Small intestine (tissue), 16 donors: ENCODE data around the gene TBCEL. TPM values are rescaled to one million over a fixed set of nuclear protein-coding genes. Genes with fewer than 3 reads are reported as not detected.

Experiments used
- DNase-seq, 2 donors: peaks; one replicate each; pipeline versions ENCODE4 v3.0.0 to v3.0.0-alpha.2; 2013
- FAIRE-seq: peaks from 2 replicates; lab custom pipeline; 2012; peaks lifted over from hg19 to GRCh38; lab: Jason Lieb, UNC
- H3K27ac ChIP-seq, 3 donors: one replicate each; pipeline ENCODE4 v1.5.1; 2013; ENCODE audit warnings: low read length in 2 of 3, mild to moderate bottlenecking in 2 of 3, control low read depth in 1 of 3, inconsistent platforms in 1 of 3, low read depth in 1 of 3, moderate library complexity in 1 of 3
- H3K27me3 ChIP-seq, 3 donors: one replicate each; pipeline ENCODE4 v1.6.1; 2013; ENCODE audit warnings: low read length in 3 of 3, inconsistent platforms in 1 of 3; ENCODE audit not compliant: control insufficient read depth in 3 of 3, insufficient read depth in 3 of 3
- H3K36me3 ChIP-seq, 3 donors: one replicate each; pipeline ENCODE4 v1.6.1; 2013; ENCODE audit warnings: low read length in 3 of 3, inconsistent platforms in 1 of 3, low read depth in 1 of 3, mild to moderate bottlenecking in 1 of 3, moderate library complexity in 1 of 3; ENCODE audit not compliant: control insufficient read depth in 3 of 3, insufficient read depth in 2 of 3
- H3K4me1 ChIP-seq, 3 donors: one replicate each; pipeline ENCODE4 v1.6.1; 2013; ENCODE audit warnings: low read length in 2 of 3, inconsistent platforms in 1 of 3, low read depth in 1 of 3, mild to moderate bottlenecking in 1 of 3, moderate library complexity in 1 of 3; ENCODE audit not compliant: control insufficient read depth in 3 of 3, insufficient read depth in 2 of 3
- H3K4me3 ChIP-seq, 3 donors: one replicate each; pipeline ENCODE4 v1.5.1; 2013; ENCODE audit warnings: low read length in 3 of 3, control low read depth in 1 of 3, inconsistent platforms in 1 of 3, low read depth in 1 of 3, mild to moderate bottlenecking in 1 of 3, moderate library complexity in 1 of 3
- H3K9me3 ChIP-seq, 2 donors: one replicate each; pipeline ENCODE4 v1.6.1; 2013; ENCODE audit warnings: low read depth in 1 of 2, low read length in 1 of 2; ENCODE audit not compliant: control insufficient read depth in 2 of 2, insufficient read depth in 1 of 2
- WGBS, 3 donors: extraction: QIAGEN DNeasy Blood & Tissue Kit; methylation state at CpG; one replicate each; pipeline ENCODE4 v1.1.7; 2013; 5-methylcytosine and 5-hydroxymethylcytosine counted together
- long read RNA-seq, 10 donors: transcript quantifications; one replicate each; lab custom pipeline, GENCODE V29; 2026
- polyA plus RNA-seq, 4 donors: library from polyadenylated mRNA; stranded (reverse) in 3 of 4; unstranded in 1 of 4; fragments of 200-250 nt in 3 of 4; fragments of 120-200 nt in 1 of 4; gene quantifications; one replicate each; pipeline versions ENCODE4 v1.2.1 to v1.2.3, GENCODE V29; 2013
- donor health status: healthy with polysubstance abuse.
- donor health status: control.
- donor health status: control.
- donor health status: Bipolar disorder and iron deficiency.
- donor health status: healthy.

The TBCEL gene
- polyA plus RNA-seq, result 10 to 100 TPM in 1 of 4 donors, 1 to 10 TPM in 3; 3.1 to 24.0 (median 4.0) TPM
- long read RNA-seq, donor 1, full-length matches to known transcripts, result 2 of 7 reads
- long read RNA-seq, donor 1, partial matches to known transcripts, result 5 of 7 reads
- long read RNA-seq, donor 1, other reads (novel, unspliced or antisense), result 0 of 7 reads
- long read RNA-seq, donor 2, full-length matches to known transcripts, result 2 of 2 reads
- long read RNA-seq, donor 2, partial matches to known transcripts, result 0 of 2 reads
- long read RNA-seq, donor 2, other reads (novel, unspliced or antisense), result 0 of 2 reads
- long read RNA-seq, donor 3, full-length matches to known transcripts, result 1 of 1 reads
- long read RNA-seq, donor 3, partial matches to known transcripts, result 0 of 1 reads
- long read RNA-seq, donor 3, other reads (novel, unspliced or antisense), result 0 of 1 reads
- long read RNA-seq, donor 4, result 0 reads
- long read RNA-seq, donor 5, result 0 reads
- long read RNA-seq, donor 6, full-length matches to known transcripts, result 3 of 3 reads
- long read RNA-seq, donor 6, partial matches to known transcripts, result 0 of 3 reads
- long read RNA-seq, donor 6, other reads (novel, unspliced or antisense), result 0 of 3 reads
- long read RNA-seq, donor 7, result 0 reads
- long read RNA-seq, donor 8, full-length matches to known transcripts, result 1 of 1 reads
- long read RNA-seq, donor 8, partial matches to known transcripts, result 0 of 1 reads
- long read RNA-seq, donor 8, other reads (novel, unspliced or antisense), result 0 of 1 reads
- long read RNA-seq, donor 9, full-length matches to known transcripts, result 1 of 1 reads
- long read RNA-seq, donor 9, partial matches to known transcripts, result 0 of 1 reads
- long read RNA-seq, donor 9, other reads (novel, unspliced or antisense), result 0 of 1 reads
- long read RNA-seq, donor 10, full-length matches to known transcripts, result 2 of 2 reads
- long read RNA-seq, donor 10, partial matches to known transcripts, result 0 of 2 reads
- long read RNA-seq, donor 10, other reads (novel, unspliced or antisense), result 0 of 2 reads

DNA sequence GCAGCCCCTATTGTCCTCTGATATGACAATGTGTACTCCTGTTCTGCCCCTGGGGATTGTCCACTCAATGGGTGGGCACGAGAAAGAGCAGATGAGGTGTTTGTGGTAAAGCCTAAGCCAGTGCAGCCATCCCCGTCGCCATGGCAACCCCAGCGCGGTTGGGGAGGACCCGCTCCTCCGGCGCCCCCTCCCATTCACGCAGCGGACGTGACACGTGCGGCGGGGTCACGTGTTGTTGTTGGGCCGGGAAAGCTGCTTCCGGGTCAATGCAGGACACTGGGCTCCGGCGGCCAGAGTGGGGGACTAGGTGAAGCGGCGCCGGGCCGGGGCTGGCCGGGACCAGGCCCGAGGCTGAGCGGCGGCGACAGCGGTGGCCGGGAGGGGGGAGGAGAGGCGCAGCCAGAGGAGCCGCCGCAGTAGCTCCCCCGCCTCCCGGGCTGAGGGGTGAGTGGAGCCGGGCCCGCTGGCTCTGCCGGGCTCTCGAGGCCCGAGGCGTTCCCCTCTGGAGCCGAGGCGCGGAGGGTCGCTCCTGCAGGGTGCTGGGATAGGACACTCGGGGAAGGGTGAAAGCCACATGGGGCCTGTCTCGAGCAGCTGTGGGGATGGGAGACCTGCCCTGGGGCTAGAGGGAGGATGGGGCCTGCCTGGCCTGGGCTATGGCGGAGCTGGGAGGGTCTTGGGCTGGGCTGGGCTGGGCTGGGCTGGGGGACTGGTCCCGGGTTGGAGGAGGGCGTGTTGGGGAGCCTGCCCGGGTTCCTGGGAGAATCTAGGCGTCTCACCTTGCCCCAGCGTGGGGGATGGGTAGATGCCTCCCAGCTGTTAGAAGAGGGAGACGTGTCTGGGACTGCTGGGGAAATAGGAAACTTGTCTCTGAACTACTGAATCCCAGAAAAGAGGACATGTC lies at the start of gene TBCEL:
TSS of gene TBCEL (plus strand) at position 255 of the 904 bp plus-strand sequence. CDS start 21,589 bp downstream, outside the sequence.
- Histone ChIP-seq H3K36me3 (no peaks in the 10 kb centered on the region), H3K27ac (peak within 1 kb of the TSS in 2 of 3 donors; percentile 30 to 82), H3K27me3 (peaks cover 0 to 4% (median 0%) of the 10 kb centered on the region in 3 donors), H3K9me3 (no peaks in the 10 kb centered on the region), H3K4me1 (peaks cover 8 to 13% (median 9%) of the 10 kb centered on the region in 3 donors), H3K4me3 (peak within 1 kb of the TSS; percentile 69 to 78 (median 77))
- WGBS, 3 donors, result 1 to 3% (median 1%) methylated on average over 41 to 54 of the region's 54 CpGs
- peak; percentile 66 to 87 for DNase-seq
- FAIRE-seq, result no peak

DNA sequence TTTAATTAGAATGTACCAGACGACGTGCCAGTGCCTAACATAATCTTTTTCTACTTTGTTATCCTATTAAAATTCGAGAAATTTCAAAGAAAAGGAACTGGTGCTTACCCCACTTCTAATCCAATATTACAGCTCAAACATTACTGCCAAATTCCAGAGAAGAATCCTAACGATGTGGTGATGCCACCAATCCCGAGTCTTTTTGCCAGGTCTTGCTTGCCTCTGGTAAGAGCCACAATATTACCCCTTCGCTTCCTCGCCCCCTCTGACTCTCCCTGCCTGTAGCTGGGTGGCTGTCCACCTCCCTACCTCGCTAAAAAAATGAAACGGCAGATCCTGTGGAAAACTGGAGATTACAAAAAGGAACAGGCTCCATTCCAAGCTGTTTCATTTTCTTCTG lies 49.4 kb upstream of the TBCEL start:
- WGBS, 3 donors, result 72 to 82% (median 77%) methylated on average over 9 of the region's 9 CpGs
- Histone ChIP-seq H3K4me1 (no peaks in the 10 kb centered on the region), H3K27ac (no peak overlapping the region), H3K27me3 (peaks cover 0 to 3% (median 0%) of the 10 kb centered on the region in 3 donors), H3K9me3 (no peaks in the 10 kb centered on the region), H3K4me3 (no peak overlapping the region), H3K36me3 (no peaks in the 10 kb centered on the region)
- DNase-seq, result no peak
- FAIRE-seq, result no peak

GRCh38 chr11:120974965-120975364 lies 48.9 kb upstream of the TBCEL start:
- Histone ChIP-seq H3K36me3 (no peaks in the 10 kb centered on the region), H3K27ac (no peak overlapping the region), H3K4me3 (no peak overlapping the region), H3K4me1 (no peaks in the 10 kb centered on the region), H3K27me3 (peaks cover 0 to 3% (median 0%) of the 10 kb centered on the region in 3 donors), H3K9me3 (no peaks in the 10 kb centered on the region)
- FAIRE-seq (no peak), DNase-seq (no peak)
- WGBS, 3 donors, result 39 to 55% (median 47%) methylated on average over 4 of the region's 4 CpGs

- WGBS, 3 donors, result 65 to 84% (median 84%) methylated on average over 10 of the region's 10 CpGs
- no peak for DNase-seq
- Histone ChIP-seq H3K4me1 (no peaks in the 10 kb centered on the region), H3K36me3 (no peaks in the 10 kb centered on the region), H3K27ac (no peak overlapping the region), H3K4me3 (no peak overlapping the region), H3K27me3 (peaks cover 0 to 3% (median 0%) of the 10 kb centered on the region in 3 donors), H3K9me3 (no peaks in the 10 kb centered on the region)
- no peak for FAIRE-seq
Observed at GRCh38 chr11:120977266-120978137, 46.4 kb upstream of the TBCEL start.

GRCh38 chr11:120978701-120979100 lies 45.2 kb upstream of the TBCEL start:
- no peak overlapping the region for H3K27ac ChIP-seq
- H3K27me3 ChIP-seq, result peaks cover 0 to 3% (median 0%) of the 10 kb centered on the region in 3 donors
- 63 to 80% (median 69%) methylated on average over 3 of the region's 3 CpGs for WGBS, 3 donors
- no peaks in the 10 kb centered on the region for H3K4me1 ChIP-seq
- no peaks in the 10 kb centered on the region for H3K36me3 ChIP-seq
- no peaks in the 10 kb centered on the region for H3K9me3 ChIP-seq
- H3K4me3 ChIP-seq, result no peak overlapping the region
- FAIRE-seq (no peak), DNase-seq (no peak)

- no peaks in the 10 kb centered on the region for H3K9me3 ChIP-seq
- DNase-seq (peak; percentile 62 to 78), FAIRE-seq (no peak)
- H3K36me3 ChIP-seq, result no peaks in the 10 kb centered on the region
- H3K27ac ChIP-seq, result no peak overlapping the region
- peak overlapping the region; percentile 17 to 49 (median 31) for H3K4me3 ChIP-seq
- H3K4me1 ChIP-seq, result peaks cover 0 to 13% (median 3%) of the 10 kb centered on the region in 3 donors
- peaks cover 0 to 3% (median 0%) of the 10 kb centered on the region in 3 donors for H3K27me3 ChIP-seq
- WGBS, 3 donors, result 2 to 4% (median 3%) methylated on average over 64 to 72 of the region's 72 CpGs
Observed at GRCh38 chr11:120985718-120986569, 38.0 kb upstream of the TBCEL start.
